ENCODE data around the gene NFIC.
"Not testable (repeated sequence)": the region's sequence is repeated elsewhere in the genome, so short reads cannot be mapped to it uniquely, and the experiment has no call there.

NFIC gene

GRCh38 chr19:3398114-3398899 lies 31.9 kb downstream of the NFIC start:
- no peak for DNase-seq (ENCODE audit: low read depth, low spot score)

GRCh38 chr19:3398900-3399278 lies 32.5 kb downstream of the NFIC start:
- no peak for DNase-seq (ENCODE audit: low read depth, low spot score)

GRCh38 chr19:3399311-3399710 lies 32.9 kb downstream of the NFIC start:
- not testable (repeated sequence) for DNase-seq (ENCODE audit: low read depth, low spot score)

GRCh38 chr19:3401004-3401768 lies 34.8 kb downstream of the NFIC start:
- DNase-seq (ENCODE audit: low read depth, low spot score): no peak

GRCh38 chr19:3402631-3403443 lies 36.5 kb downstream of the NFIC start:
- no peak for DNase-seq (ENCODE audit: low read depth, low spot score)

GRCh38 chr19:3403489-3404323 lies 37.3 kb downstream of the NFIC start:
- DNase-seq (ENCODE audit: low read depth, low spot score): no peak

- no peak for DNase-seq (ENCODE audit: low read depth, low spot score)
These were observed 38.2 kb downstream of the NFIC start for GRCh38 chr19:3404324-3405260.

- no peak for DNase-seq (ENCODE audit: low read depth, low spot score)
These were observed 38.9 kb downstream of the NFIC start for GRCh38 chr19:3405261-3405653.

- no peak for DNase-seq (ENCODE audit: low read depth, low spot score)
These were observed 40.3 kb downstream of the NFIC start for GRCh38 chr19:3406571-3407111.

- no peak for DNase-seq (ENCODE audit: low read depth, low spot score)
These were observed 41.5 kb downstream of the NFIC start for GRCh38 chr19:3407556-3408516.

GRCh38 chr19:3408996-3409345 lies 42.6 kb downstream of the NFIC start:
- no peak for DNase-seq (ENCODE audit: low read depth, low spot score)

GRCh38 chr19:3409346-3410064 lies 43.1 kb downstream of the NFIC start:
- DNase-seq (ENCODE audit: low read depth, low spot score): no peak

- no peak for DNase-seq (ENCODE audit: low read depth, low spot score)
These were observed 45.3 kb downstream of the NFIC start for GRCh38 chr19:3411636-3412035.

GRCh38 chr19:3412066-3412465 lies 45.7 kb downstream of the NFIC start:
- no peak for DNase-seq (ENCODE audit: low read depth, low spot score)

GRCh38 chr19:3413796-3414327 lies 47.5 kb downstream of the NFIC start:
- no peak for DNase-seq (ENCODE audit: low read depth, low spot score)

- DNase-seq (ENCODE audit: low read depth, low spot score): no peak
These were observed 49.3 kb downstream of the NFIC start for GRCh38 chr19:3415695-3416094.

- no peak for DNase-seq (ENCODE audit: low read depth, low spot score)
These were observed 53.9 kb downstream of the NFIC start for GRCh38 chr19:3420244-3420755.

Measured in activated CD4-positive, CD25-positive, alpha-beta regulatory T cell treated with anti-CD3 and anti-CD28 coated beads, Interleukin-2, amount 50 U/mL, for 16 hours (primary cell).